GM12878 (cell line): ENCODE data around the gene UBAC2. TPM values are rescaled to one million over a fixed set of nuclear protein-coding genes. Genes with fewer than 3 reads are reported as not detected.

ENCODE experiments used
- CTCF ChIP-seq, 3 experiments: IDR thresholded peaks in 2 of 3; conservative IDR thresholded peaks in 1 of 3; 2 replicates each; pipeline ENCODE4 v1.5.1; 2011; ENCODE audit warnings: low read depth in 3 of 3, low read length in 3 of 3, mild to moderate bottlenecking in 3 of 3, control low read depth in 2 of 3, moderate library complexity in 2 of 3, inconsistent platforms in 1 of 3, mixed read lengths in 1 of 3; ENCODE audit not compliant: control insufficient read depth in 2 of 3, insufficient read depth in 1 of 3; ENCODE audit errors: extremely low read depth in 1 of 3
- IKZF1 ChIP-seq: fragments of 450-650 bp; conservative IDR thresholded peaks from 2 replicates; pipeline ENCODE4 v1.6.1; 2017; ENCODE audit warnings: antibody characterized with exemption, mild to moderate bottlenecking
- IKZF2 ChIP-seq, 2 experiments: fragments of 450-650 bp; IDR thresholded peaks; 2 replicates each; pipeline ENCODE4 v1.6.1; 2017; ENCODE audit warnings: mild to moderate bottlenecking in 2 of 2, moderate library complexity in 2 of 2
- POLR2A ChIP-seq: IDR thresholded peaks from 2 replicates; pipeline ENCODE4 v1.6.1; 2011; ENCODE audit warnings: low read depth, mild to moderate bottlenecking, low read length
- POLR2AphosphoS5 ChIP-seq: IDR thresholded peaks from 2 replicates; pipeline ENCODE4 v1.6.1; 2011; ENCODE audit warnings: mild to moderate bottlenecking, low read length, inconsistent platforms
- RAD51 ChIP-seq: fragments of 450-650 bp; IDR thresholded peaks from 2 replicates; pipeline ENCODE4 v1.6.1; 2016; ENCODE audit warnings: moderate library complexity, mild to moderate bottlenecking, inconsistent platforms
- RELA ChIP-seq: fragments of 450-650 bp; IDR thresholded peaks from 2 replicates; pipeline ENCODE4 v1.8.0; 2014; ENCODE audit warnings: borderline replicate concordance; ENCODE audit not compliant: partially characterized antibody
- USF1 ChIP-seq: IDR thresholded peaks from 2 replicates; pipeline ENCODE4 v1.6.1; 2011; ENCODE audit warnings: borderline replicate concordance, low read depth, mild to moderate bottlenecking, moderate library complexity, mixed read lengths, low read length; ENCODE audit not compliant: insufficient read depth; ENCODE audit errors: extremely low read length
- ZNF687 ChIP-seq: fragments of 450-650 bp; IDR thresholded peaks from 2 replicates; pipeline ENCODE4 v1.6.1; 2017; ENCODE audit warnings: mild to moderate bottlenecking, moderate library complexity
- polyA plus RNA-seq, 11 experiments: library from polyadenylated mRNA; depleted of rRNA in 4 of 11; unstranded in 6 of 11; stranded (reverse) in 5 of 11; fragments of >200 nt; fragmentation: Nextera tagmentation in 4 of 11; fragmentation: Illumina TruSeq in 1 of 11; extraction: Ambion mirVana in 4 of 11; extraction: Trizol in 1 of 11; gene quantifications; 1 replicate in 1 of 11; 2 replicates in 10 of 11; pipeline versions ENCODE4 v1.2.1 to v1.2.3, GENCODE V29; 2011 to 2016; ENCODE audit warnings: inconsistent platforms in 2 of 11, missing spikeins in 2 of 11, low read depth in 1 of 11
- total RNA-seq, 4 experiments: library from RNA; depleted of rRNA in 3 of 4; stranded (reverse); fragments of >200 nt in 3 of 4; fragmentation: Illumina TruSeq in 1 of 4; extraction: Trizol in 1 of 4; gene quantifications; 2 replicates each; pipeline versions ENCODE4 v1.2.1 to v1.2.3, GENCODE V29; 2013 to 2021

Gene UBAC2
- total and polyA plus RNA-seq, 10 of the 15 experiments (the other 5 are each of a cell fraction or from before 2014, with no cell fraction given), result 3.0 to 54.6 (median 17.4) TPM

- TF ChIP-seq ZNF687 (peak; percentile 69), POLR2A (peak; percentile 52; the same call in 1 of the 2 replicates), RAD51 (0 out of 2 replicates have a peak, but pooled peaks have one; percentile 12), RELA (no peak), CTCF (IDR thresholded peaks at IDR 0.05 in 2 of 3, conservative IDR thresholded peaks at IDR 0.05 in 1 of 3; ENCODE audit: control insufficient read depth in 2 of 3, extremely low read depth in 1 of 3, insufficient read depth in 1 of 3, low read depth in 3 of 3, low read length in 3 of 3) (peak in 1 of 3 experiments; percentile 18; a peak in 2 of 6 replicates), IKZF2 (IDR thresholded peaks at IDR 0.05) (0 out of 4 replicates have a peak, but pooled peaks of 1 of the 2 experiments have one; percentile 10), POLR2AphosphoS5 (peak; percentile 68), IKZF1 (peak; percentile 16; the same call in 1 of the 2 replicates), USF1 (peak; percentile 8)
Observed at GRCh38 chr13:99434258-99434788, 233.7 kb downstream of the UBAC2 start (continued).
